SH-SY5Y (cell line): ENCODE measurements around the gene FAM241A.

Experiments used
- GATA2 ChIP-seq: IDR thresholded peaks from 2 replicates; pipeline ENCODE4 v1.6.1; 2011; ENCODE audit warnings: mild to moderate bottlenecking, low read depth, low read length
- GATA3 ChIP-seq: IDR thresholded peaks from 2 replicates; pipeline ENCODE4 v1.6.1; 2011; ENCODE audit warnings: low read depth, mild to moderate bottlenecking, low read length, moderate library complexity

GRCh38 chr4:112238833-112239232 is 93.6 kb downstream of the FAM241A start:
- TF ChIP-seq GATA2 = no peak
- no peak for TF ChIP-seq GATA3
